Thyroid gland (tissue), 4 donors: ENCODE measurements around the gene RB1.

Experiments used
- POLR2A ChIP-seq, 2 donors: fragments of 450-650 bp; IDR thresholded peaks; one replicate each; pipeline ENCODE4 v1.6.1; 2017; ENCODE audit warnings: antibody characterized with exemption in 2 of 2, mild to moderate bottlenecking in 2 of 2, moderate library complexity in 1 of 2
- TF ChIP-seq, protein P1 (sequence below), 6 experiments: fragments of 200-600 bp in 3 of 6; fragments of 450-650 bp in 3 of 6; sonication (generic) in 3 of 6; IDR thresholded peaks; one replicate each; pipeline ENCODE4 v1.5.1; 2016 to 2019; ENCODE audit warnings: antibody characterized with exemption in 6 of 6, mild to moderate bottlenecking in 2 of 6, inconsistent platforms in 1 of 6, moderate library complexity in 1 of 6

DNA sequence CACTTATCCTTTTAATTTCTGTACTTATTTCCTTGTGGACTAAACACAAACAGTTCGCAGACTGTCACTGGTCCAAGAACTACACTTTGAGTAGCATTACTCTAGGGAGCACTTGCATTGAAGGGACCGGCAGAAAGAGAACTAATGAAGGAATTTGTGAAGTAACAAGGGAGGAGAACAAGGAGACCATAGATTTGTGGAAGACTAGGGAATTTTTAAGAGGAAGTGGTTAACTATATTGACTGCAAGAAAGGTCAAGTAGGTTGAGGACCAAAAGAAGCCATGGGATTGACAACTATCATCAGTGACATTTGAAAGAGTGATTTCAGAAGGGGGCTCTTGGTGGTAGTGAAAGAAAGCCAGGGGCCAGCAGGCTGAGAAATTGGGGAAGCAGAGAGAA is 4.0 kb upstream of the RB1 start:
- TF ChIP-seq POLR2A (IDR thresholded peaks at IDR 0.05) = no peak
- TF ChIP-seq, protein P1, sequence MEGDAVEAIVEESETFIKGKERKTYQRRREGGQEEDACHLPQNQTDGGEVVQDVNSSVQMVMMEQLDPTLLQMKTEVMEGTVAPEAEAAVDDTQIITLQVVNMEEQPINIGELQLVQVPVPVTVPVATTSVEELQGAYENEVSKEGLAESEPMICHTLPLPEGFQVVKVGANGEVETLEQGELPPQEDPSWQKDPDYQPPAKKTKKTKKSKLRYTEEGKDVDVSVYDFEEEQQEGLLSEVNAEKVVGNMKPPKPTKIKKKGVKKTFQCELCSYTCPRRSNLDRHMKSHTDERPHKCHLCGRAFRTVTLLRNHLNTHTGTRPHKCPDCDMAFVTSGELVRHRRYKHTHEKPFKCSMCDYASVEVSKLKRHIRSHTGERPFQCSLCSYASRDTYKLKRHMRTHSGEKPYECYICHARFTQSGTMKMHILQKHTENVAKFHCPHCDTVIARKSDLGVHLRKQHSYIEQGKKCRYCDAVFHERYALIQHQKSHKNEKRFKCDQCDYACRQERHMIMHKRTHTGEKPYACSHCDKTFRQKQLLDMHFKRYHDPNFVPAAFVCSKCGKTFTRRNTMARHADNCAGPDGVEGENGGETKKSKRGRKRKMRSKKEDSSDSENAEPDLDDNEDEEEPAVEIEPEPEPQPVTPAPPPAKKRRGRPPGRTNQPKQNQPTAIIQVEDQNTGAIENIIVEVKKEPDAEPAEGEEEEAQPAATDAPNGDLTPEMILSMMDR (IDR thresholded peaks at IDR 0.05) = no peak
